ENCODE data around the gene PTGDR2.

Gene PTGDR2

DNA sequence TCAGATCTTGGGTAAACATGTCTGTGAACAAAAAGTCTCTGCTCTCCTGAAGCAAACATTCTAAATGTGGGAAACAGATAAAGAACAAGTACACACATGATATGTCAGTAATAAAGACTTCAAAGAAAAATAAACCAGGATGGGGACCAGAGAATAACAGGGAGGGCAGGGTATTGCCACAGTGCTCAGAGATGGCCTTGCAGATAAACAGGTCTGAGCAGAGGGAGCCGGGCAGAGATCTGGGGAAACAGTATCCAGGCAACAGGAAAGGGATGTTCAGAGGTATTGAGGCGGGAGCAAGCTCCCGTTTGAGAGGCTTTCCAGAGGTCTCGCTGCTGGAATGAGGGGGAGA is 10.9 kb downstream of the PTGDR2 start:
- FAIRE-seq (no peak), DNase-seq (ENCODE audit: insufficient read length, low spot score) (no peak)
- TF ChIP-seq, protein P1, sequence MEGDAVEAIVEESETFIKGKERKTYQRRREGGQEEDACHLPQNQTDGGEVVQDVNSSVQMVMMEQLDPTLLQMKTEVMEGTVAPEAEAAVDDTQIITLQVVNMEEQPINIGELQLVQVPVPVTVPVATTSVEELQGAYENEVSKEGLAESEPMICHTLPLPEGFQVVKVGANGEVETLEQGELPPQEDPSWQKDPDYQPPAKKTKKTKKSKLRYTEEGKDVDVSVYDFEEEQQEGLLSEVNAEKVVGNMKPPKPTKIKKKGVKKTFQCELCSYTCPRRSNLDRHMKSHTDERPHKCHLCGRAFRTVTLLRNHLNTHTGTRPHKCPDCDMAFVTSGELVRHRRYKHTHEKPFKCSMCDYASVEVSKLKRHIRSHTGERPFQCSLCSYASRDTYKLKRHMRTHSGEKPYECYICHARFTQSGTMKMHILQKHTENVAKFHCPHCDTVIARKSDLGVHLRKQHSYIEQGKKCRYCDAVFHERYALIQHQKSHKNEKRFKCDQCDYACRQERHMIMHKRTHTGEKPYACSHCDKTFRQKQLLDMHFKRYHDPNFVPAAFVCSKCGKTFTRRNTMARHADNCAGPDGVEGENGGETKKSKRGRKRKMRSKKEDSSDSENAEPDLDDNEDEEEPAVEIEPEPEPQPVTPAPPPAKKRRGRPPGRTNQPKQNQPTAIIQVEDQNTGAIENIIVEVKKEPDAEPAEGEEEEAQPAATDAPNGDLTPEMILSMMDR (IDR thresholded peaks at IDR 0.05; ENCODE audit: insufficient read depth, missing control alignments) = no peak

DNA sequence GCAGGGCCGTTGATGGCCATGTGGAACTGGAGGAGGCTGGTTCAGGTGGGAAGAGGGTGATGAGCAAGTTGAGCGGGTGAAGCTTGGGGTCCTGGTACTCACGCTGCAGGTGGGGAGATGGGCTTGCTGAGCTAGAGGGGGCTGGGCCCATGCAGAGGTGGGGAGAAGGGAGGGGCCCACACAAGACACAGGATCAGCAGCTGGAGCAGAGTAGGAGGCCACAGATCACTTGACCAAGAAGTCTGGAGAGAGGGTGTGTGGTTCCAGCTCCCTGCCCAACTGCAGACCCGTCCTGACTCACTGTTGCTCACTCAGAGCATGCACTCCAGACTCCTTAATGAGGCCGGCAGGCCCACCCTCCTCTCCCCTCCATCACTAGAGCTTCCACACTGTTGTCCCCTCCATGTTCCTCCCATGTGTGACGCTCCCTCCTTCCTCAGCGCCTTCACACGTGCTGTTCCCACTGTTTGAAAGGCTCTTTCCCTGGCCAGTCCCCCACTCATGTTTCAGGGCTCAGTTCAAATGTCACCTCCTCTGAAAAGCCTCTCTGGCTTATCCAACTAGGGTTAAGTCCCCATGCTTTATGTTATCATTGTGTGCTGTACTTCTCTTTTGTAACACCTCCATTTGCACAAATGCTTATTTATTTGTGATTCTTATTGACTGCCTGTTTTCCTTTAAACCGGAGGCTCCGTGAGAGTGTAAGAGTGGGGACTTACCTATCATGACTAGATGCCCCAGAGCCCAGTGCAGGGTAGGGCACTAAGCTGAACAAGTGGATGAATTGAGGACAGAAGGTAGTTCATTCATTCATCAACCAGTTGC is 11.5 kb downstream of the PTGDR2 start:
- DNase-seq (ENCODE audit: insufficient read length, low spot score) (no peak), FAIRE-seq (no peak)
- TF ChIP-seq, protein P1 (IDR thresholded peaks at IDR 0.05; ENCODE audit: insufficient read depth, missing control alignments) = no peak

DNA sequence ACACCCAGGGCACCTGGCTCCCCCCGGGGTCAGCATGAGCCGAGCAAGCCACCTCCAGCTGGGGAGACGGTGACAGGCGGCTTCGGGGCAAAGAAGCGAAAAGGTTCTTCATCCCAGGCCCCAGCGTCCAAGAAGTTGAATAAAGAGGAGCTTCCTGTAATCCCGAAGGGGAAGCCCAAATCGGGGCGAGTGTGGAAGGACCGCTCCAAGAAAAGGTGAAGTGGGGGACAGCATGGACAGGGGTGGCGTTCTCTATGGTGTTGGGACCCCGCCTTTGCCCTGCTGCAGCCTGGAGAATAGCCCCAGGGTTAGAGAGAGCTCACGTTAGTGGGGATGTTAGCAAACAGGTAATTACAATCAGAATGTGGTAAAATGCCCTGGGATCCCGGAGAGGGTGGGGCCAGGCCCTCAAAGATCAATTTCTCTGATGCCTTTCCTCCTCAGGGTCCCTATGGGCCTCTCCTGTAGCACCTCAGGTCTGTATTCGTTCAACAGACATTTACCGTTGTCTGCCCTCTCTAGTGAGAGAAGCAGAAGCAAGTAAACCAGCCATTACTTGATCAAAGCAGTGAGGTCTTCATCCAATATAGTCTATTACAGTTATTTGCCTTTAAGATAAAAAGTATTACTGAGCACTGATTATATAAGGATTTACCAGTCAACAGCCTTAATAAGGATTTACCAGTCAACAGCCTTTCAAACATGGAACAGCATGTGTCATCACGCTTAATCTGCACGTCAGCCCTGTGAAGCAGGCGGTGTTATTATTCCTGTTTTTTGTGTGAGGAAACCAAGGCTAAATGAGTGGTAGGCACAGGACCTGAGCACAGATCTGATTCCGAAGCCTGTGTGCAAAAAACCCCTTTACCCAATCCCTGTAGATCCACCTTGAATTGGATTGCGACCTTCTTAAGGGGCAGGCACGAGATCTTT is 12.8 kb downstream of the PTGDR2 start:
- DNase-seq (ENCODE audit: insufficient read length, low spot score) (no peak), FAIRE-seq (no peak)
- TF ChIP-seq, protein P1 (IDR thresholded peaks at IDR 0.05; ENCODE audit: insufficient read depth, missing control alignments) = no peak

DNA sequence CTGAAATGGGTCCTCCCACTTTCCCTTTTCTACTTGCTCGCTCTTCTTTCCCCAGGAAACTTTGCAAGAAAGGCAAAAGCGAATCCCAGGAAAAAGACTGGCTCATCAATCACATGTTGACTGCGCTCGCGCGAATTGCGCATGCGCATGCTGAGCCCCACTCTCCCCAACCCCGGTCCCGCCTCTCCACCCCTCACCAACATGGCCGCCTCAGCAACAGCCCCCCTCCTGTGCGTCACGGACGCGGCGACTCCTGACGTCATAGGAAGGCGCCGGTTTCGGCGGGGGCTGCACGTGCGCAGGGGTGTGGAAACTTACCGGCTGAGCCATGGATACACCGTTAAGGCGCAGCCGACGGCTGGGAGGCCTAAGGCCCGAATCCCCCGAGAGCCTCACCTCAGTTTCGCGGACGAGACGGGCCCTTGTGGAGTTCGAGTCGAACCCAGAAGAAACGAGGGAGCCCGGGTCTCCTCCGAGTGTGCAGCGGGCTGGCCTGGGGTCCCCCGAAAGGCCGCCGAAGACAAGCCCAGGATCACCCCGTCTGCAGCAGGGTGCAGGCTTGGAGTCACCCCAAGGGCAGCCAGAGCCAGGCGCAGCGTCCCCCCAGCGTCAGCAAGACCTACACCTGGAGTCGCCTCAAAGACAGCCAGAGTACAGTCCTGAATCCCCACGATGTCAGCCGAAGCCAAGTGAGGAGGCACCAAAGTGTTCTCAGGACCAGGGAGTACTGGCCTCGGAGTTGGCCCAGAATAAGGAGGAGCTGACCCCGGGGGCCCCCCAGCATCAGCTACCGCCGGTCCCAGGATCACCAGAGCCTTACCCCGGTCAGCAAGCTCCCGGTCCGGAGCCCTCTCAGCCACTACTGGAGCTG is 13.7 kb downstream of the PTGDR2 start, which contains the start of gene CCDC86:
TSS of gene CCDC86 (plus strand) at position 317 of the 871 bp plus-strand sequence. CDS start at position 329, 12 bp downstream.
- DNase-seq (ENCODE audit: insufficient read length, low spot score) = peak; percentile 99
- TF ChIP-seq, protein P1 (IDR thresholded peaks at IDR 0.05; ENCODE audit: insufficient read depth, missing control alignments) = no peak
- no peak for FAIRE-seq

DNA sequence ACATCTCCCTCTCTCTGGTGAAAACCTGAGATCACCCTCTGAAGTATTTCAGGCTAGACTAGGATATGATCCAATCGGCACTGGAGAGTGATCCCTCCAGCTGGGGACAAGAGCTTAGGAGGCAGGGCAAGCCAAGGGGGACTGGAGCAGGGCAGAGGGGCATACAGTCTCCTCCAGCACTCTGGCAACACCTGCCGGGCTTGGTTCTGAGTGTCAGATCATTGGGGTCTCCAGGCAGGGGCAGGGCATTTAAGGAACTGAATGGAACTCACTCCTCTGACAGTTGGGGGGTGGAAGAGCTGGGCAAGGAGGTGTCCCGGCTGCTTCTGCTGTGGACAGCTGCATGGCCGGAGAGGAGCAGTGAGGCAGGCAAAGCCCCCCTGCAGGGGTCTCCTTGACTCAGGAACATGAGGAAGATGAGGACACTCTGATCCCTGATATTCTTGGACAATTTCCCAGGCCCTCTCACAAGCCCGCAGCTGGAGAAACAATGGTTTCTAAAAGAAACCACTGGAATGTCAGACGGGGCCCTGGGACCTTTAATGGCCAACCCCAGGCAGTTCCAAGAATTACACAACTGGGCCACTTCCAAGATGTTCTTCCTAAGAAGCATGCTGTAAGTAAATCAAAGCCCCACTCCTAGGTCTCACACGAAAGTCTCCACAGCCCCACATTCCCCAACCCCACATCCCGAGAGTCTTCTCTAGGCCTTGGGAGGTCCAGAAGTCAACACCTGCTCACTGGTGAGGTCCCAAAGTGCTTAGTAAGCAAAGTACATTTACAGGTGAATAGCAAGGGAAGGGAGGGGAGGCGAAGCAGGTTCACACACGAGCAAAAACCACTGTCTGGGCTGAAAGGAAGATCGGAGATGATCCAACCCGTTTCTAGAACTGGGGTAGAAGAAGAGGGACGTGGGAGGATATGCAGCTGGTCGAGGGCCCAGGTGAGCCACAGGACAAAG is 15.0 kb downstream of the PTGDR2 start:
- TF ChIP-seq, protein P1 (IDR thresholded peaks at IDR 0.05; ENCODE audit: insufficient read depth, missing control alignments) = no peak
- FAIRE-seq (no peak), DNase-seq (ENCODE audit: insufficient read length, low spot score) (no peak)

DNA sequence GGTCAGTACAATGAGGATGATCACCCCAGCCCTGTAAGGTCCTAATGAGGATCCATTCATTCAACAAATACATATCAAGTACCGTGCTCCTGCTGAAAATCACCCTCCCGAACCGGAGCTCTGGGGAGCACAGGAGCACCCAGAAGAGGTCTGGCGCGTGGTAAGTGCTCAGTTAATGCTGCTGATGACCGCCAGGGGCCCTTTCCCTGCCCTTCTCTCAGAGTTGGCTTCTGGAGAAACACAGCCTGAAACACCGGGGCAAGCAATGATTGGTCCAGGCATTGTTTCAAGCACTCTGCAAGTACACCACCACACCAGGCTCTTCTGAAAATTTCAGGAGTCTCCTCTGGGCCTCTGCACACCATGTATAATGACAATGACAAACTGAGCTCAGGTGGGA is 17.6 kb downstream of the PTGDR2 start:
- FAIRE-seq (no peak), DNase-seq (ENCODE audit: insufficient read length, low spot score) (no peak)
- TF ChIP-seq, protein P1 (IDR thresholded peaks at IDR 0.05; ENCODE audit: insufficient read depth, missing control alignments) = no peak
